Measurements from ENCODE around the gene DOCK2. TPM values are rescaled to one million over a fixed set of nuclear protein-coding genes. Genes with fewer than 3 reads are reported as not detected.
A peak's percentile ranks its signal among the peaks of the same experiment; 100 is the strongest.
"Not testable (repeated sequence)": the region's sequence is repeated elsewhere in the genome, so short reads cannot be mapped to it uniquely, and the experiment has no call there.

The DOCK2 gene
- total and polyA plus RNA-seq, 4 donors = 5.0 to 30.4 (median 7.4) TPM

- H3K4me3 ChIP-seq (ENCODE audit: low read depth, low read length) = no peak overlapping the region
- H3K36me3 ChIP-seq (ENCODE audit: control insufficient read depth, insufficient read depth, low read length) = no peaks in the 10 kb centered on the region
- WGBS (ENCODE audit: insufficient coverage) = 90% methylated on average over 5 of the region's 5 CpGs
- peaks cover 15% of the 10 kb centered on the region for H3K4me1 ChIP-seq (ENCODE audit: control insufficient read depth, insufficient read depth, low read length)
- H3K27me3 ChIP-seq (ENCODE audit: control insufficient read depth, insufficient read depth, low read length) = no peaks in the 10 kb centered on the region
- DNase-seq (ENCODE audit: low read depth in 4 of 6, low spot score in 6 of 6) = no peak
- H3K9me3 ChIP-seq (ENCODE audit: control insufficient read depth, insufficient read depth, low read length) = no peaks in the 10 kb centered on the region
- no peak overlapping the region for H3K27ac ChIP-seq (ENCODE audit: low read depth, low read length)
These were observed 13.7 kb downstream of the DOCK2 start for GRCh38 chr5:169650701-169651331.

GRCh38 chr5:169651526-169651925 lies 14.5 kb downstream of the DOCK2 start:
- Histone ChIP-seq H3K4me3 (ENCODE audit: low read depth, low read length) (no peak overlapping the region), H3K4me1 (ENCODE audit: control insufficient read depth, insufficient read depth, low read length) (peaks cover 15% of the 10 kb centered on the region), H3K9me3 (ENCODE audit: control insufficient read depth, insufficient read depth, low read length) (no peaks in the 10 kb centered on the region), H3K27me3 (ENCODE audit: control insufficient read depth, insufficient read depth, low read length) (no peaks in the 10 kb centered on the region), H3K27ac (ENCODE audit: low read depth, low read length) (no peak overlapping the region), H3K36me3 (ENCODE audit: control insufficient read depth, insufficient read depth, low read length) (no peaks in the 10 kb centered on the region)
- WGBS (ENCODE audit: insufficient coverage) = 32% methylated on average over 5 of the region's 5 CpGs
- DNase-seq (ENCODE audit: low read depth in 4 of 6, low spot score in 6 of 6) = peak in 2 of 6 donors; percentile 49 to 53

DNA sequence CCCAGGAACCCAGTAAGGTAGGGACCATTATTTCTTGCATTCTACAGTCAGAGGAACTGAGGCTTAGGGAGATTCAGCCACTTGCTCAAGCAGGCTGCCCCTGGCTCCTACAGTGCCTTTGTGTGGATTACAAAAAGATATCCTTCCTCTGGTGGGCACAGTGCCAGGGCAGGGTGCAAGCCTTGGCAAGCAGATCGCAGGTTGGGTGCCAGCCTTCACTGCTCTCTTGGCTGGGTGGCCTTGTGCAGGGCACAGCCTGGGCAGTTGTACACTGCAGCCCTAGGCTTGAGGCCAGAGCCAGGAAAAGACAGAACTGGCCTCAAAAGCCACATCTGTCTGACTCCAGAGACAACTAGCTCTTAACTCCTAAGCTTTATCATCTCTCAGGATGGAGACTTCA lies 15.0 kb downstream of the DOCK2 start:
- DNase-seq (ENCODE audit: low read depth in 4 of 6, low spot score in 6 of 6) = peak in 2 of 6 donors; percentile 24 to 47
- WGBS (ENCODE audit: insufficient coverage) = 9% methylated on average over 1 of the region's 1 CpG

GRCh38 chr5:169653091-169653490 lies 16.0 kb downstream of the DOCK2 start:
- H3K27ac ChIP-seq (ENCODE audit: low read depth, low read length) = no peak overlapping the region
- no peaks in the 10 kb centered on the region for H3K36me3 ChIP-seq (ENCODE audit: control insufficient read depth, insufficient read depth, low read length)
- H3K4me1 ChIP-seq (ENCODE audit: control insufficient read depth, insufficient read depth, low read length) = peaks cover 15% of the 10 kb centered on the region
- H3K4me3 ChIP-seq (ENCODE audit: low read depth, low read length) = no peak overlapping the region
- H3K9me3 ChIP-seq (ENCODE audit: control insufficient read depth, insufficient read depth, low read length) = no peaks in the 10 kb centered on the region
- DNase-seq (ENCODE audit: low read depth in 4 of 6, low spot score in 6 of 6) = no peak
- 100% methylated on average over 3 of the region's 5 CpGs for WGBS (ENCODE audit: insufficient coverage)
- no peaks in the 10 kb centered on the region for H3K27me3 ChIP-seq (ENCODE audit: control insufficient read depth, insufficient read depth, low read length)

More for the DNA sequence above, 15.0 kb downstream of the DOCK2 start:
- Histone ChIP-seq H3K4me1 (ENCODE audit: control insufficient read depth, insufficient read depth, low read length) (peaks cover 15% of the 10 kb centered on the region), H3K9me3 (ENCODE audit: control insufficient read depth, insufficient read depth, low read length) (no peaks in the 10 kb centered on the region), H3K36me3 (ENCODE audit: control insufficient read depth, insufficient read depth, low read length) (no peaks in the 10 kb centered on the region), H3K27me3 (ENCODE audit: control insufficient read depth, insufficient read depth, low read length) (no peaks in the 10 kb centered on the region), H3K27ac (ENCODE audit: low read depth, low read length) (no peak overlapping the region), H3K4me3 (ENCODE audit: low read depth, low read length) (no peak overlapping the region)

DNA sequence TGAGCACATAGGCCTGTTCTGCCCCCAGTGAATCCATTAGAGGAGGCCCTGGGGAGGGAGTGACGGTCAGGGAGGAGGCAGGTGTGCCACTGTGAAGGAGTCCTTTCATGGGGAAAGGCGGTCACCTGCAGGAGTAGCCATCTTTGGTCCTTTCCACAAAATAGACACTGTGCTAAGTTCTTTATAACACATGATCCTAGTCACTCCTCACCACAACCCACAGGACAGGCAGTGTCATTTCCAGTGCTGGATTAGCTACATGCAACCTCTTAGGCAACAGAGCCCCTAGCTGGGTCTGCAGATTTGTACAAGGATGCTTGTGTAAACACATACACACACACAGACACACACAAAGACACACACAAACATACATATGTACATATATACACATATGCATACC lies 18.3 kb downstream of the DOCK2 start:
- WGBS (ENCODE audit: insufficient coverage) = 100% methylated on average over 1 of the region's 2 CpGs
- no peak overlapping the region for H3K27ac ChIP-seq (ENCODE audit: low read depth, low read length)
- no peaks in the 10 kb centered on the region for H3K27me3 ChIP-seq (ENCODE audit: control insufficient read depth, insufficient read depth, low read length)
- DNase-seq (ENCODE audit: low read depth in 4 of 6, low spot score in 6 of 6) = no peak
- H3K4me1 ChIP-seq (ENCODE audit: control insufficient read depth, insufficient read depth, low read length) = peaks cover 12% of the 10 kb centered on the region
- H3K4me3 ChIP-seq (ENCODE audit: low read depth, low read length) = no peak overlapping the region
- H3K36me3 ChIP-seq (ENCODE audit: control insufficient read depth, insufficient read depth, low read length) = no peaks in the 10 kb centered on the region
- H3K9me3 ChIP-seq (ENCODE audit: control insufficient read depth, insufficient read depth, low read length) = no peaks in the 10 kb centered on the region

- no peaks in the 10 kb centered on the region for H3K27me3 ChIP-seq (ENCODE audit: control insufficient read depth, insufficient read depth, low read length)
- H3K9me3 ChIP-seq (ENCODE audit: control insufficient read depth, insufficient read depth, low read length) = no peaks in the 10 kb centered on the region
- 92% methylated on average over 14 of the region's 15 CpGs for WGBS (ENCODE audit: insufficient coverage)
- DNase-seq (ENCODE audit: low read depth in 4 of 6, low spot score in 6 of 6) = no peak
- H3K36me3 ChIP-seq (ENCODE audit: control insufficient read depth, insufficient read depth, low read length) = no peaks in the 10 kb centered on the region
- no peak overlapping the region for H3K27ac ChIP-seq (ENCODE audit: low read depth, low read length)
- peaks cover 10% of the 10 kb centered on the region for H3K4me1 ChIP-seq (ENCODE audit: control insufficient read depth, insufficient read depth, low read length)
- no peak overlapping the region for H3K4me3 ChIP-seq (ENCODE audit: low read depth, low read length)
These were observed 19.2 kb downstream of the DOCK2 start for GRCh38 chr5:169656125-169656901.

GRCh38 chr5:169657127-169657526 lies 20.1 kb downstream of the DOCK2 start:
- no peak for DNase-seq (ENCODE audit: low read depth in 4 of 6, low spot score in 6 of 6)
- no peak overlapping the region for H3K4me3 ChIP-seq (ENCODE audit: low read depth, low read length)
- no peaks in the 10 kb centered on the region for H3K27me3 ChIP-seq (ENCODE audit: control insufficient read depth, insufficient read depth, low read length)
- H3K27ac ChIP-seq (ENCODE audit: low read depth, low read length) = no peak overlapping the region
- no peaks in the 10 kb centered on the region for H3K36me3 ChIP-seq (ENCODE audit: control insufficient read depth, insufficient read depth, low read length)
- no peaks in the 10 kb centered on the region for H3K9me3 ChIP-seq (ENCODE audit: control insufficient read depth, insufficient read depth, low read length)
- no CpG with 5 or more reads among the region's 1 CpG for whole genome bisulfite sequencing (ENCODE audit: insufficient coverage)
- H3K4me1 ChIP-seq (ENCODE audit: control insufficient read depth, insufficient read depth, low read length) = peaks cover 3% of the 10 kb centered on the region

DNA sequence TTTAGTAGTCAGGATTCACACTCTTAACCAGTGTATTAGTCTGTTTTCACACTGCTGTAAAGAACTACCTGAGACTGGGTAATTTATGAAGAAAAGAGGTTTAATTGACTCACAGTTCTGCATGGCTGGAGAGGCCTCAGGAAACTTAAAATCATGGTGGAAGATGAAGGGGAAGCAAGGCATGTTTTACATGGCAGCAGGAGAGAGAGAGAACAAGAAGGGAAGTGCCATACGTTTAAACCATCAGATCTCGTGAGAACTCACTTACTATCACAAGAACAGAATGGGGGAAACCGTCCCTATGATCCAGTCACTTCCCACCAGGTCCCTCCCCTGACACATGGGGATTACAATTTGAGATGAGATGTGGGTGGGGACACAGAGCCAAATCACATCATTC lies 25.4 kb downstream of the DOCK2 start:
- not testable (repeated sequence) for H3K27ac ChIP-seq (ENCODE audit: low read depth, low read length); H3K4me1 ChIP-seq (ENCODE audit: control insufficient read depth, insufficient read depth, low read length); H3K36me3 ChIP-seq (ENCODE audit: control insufficient read depth, insufficient read depth, low read length); H3K4me3 ChIP-seq (ENCODE audit: low read depth, low read length); DNase-seq (ENCODE audit: low read depth in 4 of 6, low spot score in 6 of 6); H3K9me3 ChIP-seq (ENCODE audit: control insufficient read depth, insufficient read depth, low read length); H3K27me3 ChIP-seq (ENCODE audit: control insufficient read depth, insufficient read depth, low read length)
- WGBS (ENCODE audit: insufficient coverage) = no CpG with 5 or more reads among the region's 3 CpGs

DNA sequence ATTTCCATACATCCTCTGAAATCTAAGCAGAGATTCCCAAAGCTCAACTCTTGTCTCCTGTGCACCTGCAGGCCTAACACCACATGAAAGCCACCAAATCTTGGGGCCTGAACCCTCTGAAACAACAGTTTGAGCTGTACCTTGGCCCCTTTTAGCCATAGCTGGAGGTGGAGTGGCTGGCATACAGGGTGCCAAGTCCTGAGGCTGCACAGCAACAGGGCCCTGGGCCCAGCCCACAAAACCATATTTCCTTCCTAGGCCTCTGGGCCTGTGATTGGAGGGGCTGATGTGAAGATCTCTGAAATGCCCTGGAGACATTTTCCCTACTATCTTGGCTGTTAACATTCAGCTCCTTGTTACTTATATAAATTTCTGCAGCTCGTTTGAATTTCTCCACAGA lies 26.5 kb downstream of the DOCK2 start:
- Histone ChIP-seq H3K27me3 (ENCODE audit: control insufficient read depth, insufficient read depth, low read length) (no peaks in the 10 kb centered on the region), H3K36me3 (ENCODE audit: control insufficient read depth, insufficient read depth, low read length) (no peaks in the 10 kb centered on the region), H3K4me3 (ENCODE audit: low read depth, low read length) (no peak overlapping the region), H3K9me3 (ENCODE audit: control insufficient read depth, insufficient read depth, low read length) (no peaks in the 10 kb centered on the region), H3K27ac (ENCODE audit: low read depth, low read length) (no peak overlapping the region), H3K4me1 (ENCODE audit: control insufficient read depth, insufficient read depth, low read length) (no peaks in the 10 kb centered on the region)
- no CpG with 5 or more reads among the region's 1 CpG for WGBS (ENCODE audit: insufficient coverage)
- DNase-seq (ENCODE audit: low read depth in 4 of 6, low spot score in 6 of 6) = no peak

DNA sequence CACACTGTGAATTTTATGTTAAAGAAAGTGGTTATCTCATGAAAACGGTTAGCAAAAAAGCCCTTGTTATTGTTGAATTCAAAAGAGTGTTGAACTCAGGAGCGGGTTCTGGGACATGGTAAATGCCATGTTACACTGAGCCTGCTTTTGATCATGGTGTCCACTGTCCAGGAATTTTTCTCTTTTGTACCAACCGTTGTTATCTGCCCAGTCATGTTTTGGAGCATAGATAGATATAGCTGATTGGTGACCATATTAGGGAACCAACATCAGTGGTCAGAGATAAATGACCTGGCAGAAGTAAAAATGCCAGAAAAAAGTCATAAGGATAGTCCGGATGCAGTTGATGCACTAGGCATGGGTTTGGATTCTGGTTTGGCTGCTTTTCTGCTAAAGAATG lies 29.3 kb downstream of the DOCK2 start:
- WGBS (ENCODE audit: insufficient coverage) = 93% methylated on average over 4 of the region's 4 CpGs
- Histone ChIP-seq H3K4me3 (ENCODE audit: low read depth, low read length) (no peak overlapping the region), H3K27ac (ENCODE audit: low read depth, low read length) (no peak overlapping the region), H3K4me1 (ENCODE audit: control insufficient read depth, insufficient read depth, low read length) (no peaks in the 10 kb centered on the region), H3K36me3 (ENCODE audit: control insufficient read depth, insufficient read depth, low read length) (no peaks in the 10 kb centered on the region), H3K9me3 (ENCODE audit: control insufficient read depth, insufficient read depth, low read length) (no peaks in the 10 kb centered on the region), H3K27me3 (ENCODE audit: control insufficient read depth, insufficient read depth, low read length) (no peaks in the 10 kb centered on the region)
- no peak for DNase-seq (ENCODE audit: low read depth in 4 of 6, low spot score in 6 of 6)
